PC-9 (cell line): ENCODE results near the gene SLC26A11.

ENCODE experiments used
- EZH2 ChIP-seq: fragments of 200-600 bp; sonication (generic); IDR thresholded peaks from 2 replicates; pipeline ENCODE4 v1.8.0; 2017; ENCODE audit warnings: antibody characterized with exemption, low read depth
- TF ChIP-seq, protein P1 (sequence below): fragments of 200-600 bp; sonication (generic); conservative IDR thresholded peaks from 2 replicates; pipeline ENCODE4 v1.6.1; 2017; ENCODE audit warnings: mixed run types, antibody characterized with exemption, mild to moderate bottlenecking, moderate library complexity

DNA sequence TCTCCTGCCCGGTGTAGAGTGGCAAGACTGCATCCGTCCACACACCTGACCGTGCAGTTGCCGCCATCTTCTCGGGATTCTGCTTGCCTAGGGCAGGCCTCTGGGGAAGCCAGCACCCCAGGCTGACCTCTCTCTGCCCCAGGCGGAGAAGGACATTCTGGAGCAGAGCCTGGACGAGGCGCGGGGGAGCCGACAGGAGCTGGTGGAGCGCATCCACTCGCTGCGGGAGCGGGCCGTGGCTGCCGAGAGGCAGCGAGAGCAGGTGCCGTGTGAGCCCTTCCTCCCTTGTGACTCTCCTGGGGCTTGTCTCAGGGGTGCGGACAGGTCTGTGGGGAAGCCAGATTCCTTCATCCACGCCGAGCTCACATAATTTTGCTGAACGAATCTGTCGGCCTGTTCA, 30.6 kb upstream of the SLC26A11 start:
- TF ChIP-seq, protein P1, sequence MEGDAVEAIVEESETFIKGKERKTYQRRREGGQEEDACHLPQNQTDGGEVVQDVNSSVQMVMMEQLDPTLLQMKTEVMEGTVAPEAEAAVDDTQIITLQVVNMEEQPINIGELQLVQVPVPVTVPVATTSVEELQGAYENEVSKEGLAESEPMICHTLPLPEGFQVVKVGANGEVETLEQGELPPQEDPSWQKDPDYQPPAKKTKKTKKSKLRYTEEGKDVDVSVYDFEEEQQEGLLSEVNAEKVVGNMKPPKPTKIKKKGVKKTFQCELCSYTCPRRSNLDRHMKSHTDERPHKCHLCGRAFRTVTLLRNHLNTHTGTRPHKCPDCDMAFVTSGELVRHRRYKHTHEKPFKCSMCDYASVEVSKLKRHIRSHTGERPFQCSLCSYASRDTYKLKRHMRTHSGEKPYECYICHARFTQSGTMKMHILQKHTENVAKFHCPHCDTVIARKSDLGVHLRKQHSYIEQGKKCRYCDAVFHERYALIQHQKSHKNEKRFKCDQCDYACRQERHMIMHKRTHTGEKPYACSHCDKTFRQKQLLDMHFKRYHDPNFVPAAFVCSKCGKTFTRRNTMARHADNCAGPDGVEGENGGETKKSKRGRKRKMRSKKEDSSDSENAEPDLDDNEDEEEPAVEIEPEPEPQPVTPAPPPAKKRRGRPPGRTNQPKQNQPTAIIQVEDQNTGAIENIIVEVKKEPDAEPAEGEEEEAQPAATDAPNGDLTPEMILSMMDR: no peak
- TF ChIP-seq EZH2: no peak
